Kidney capillary endothelial cell (primary cell): ENCODE results near the gene BCL2.
"Not testable (repeated sequence)": the region's sequence is repeated elsewhere in the genome, so short reads cannot be mapped to it uniquely, and the experiment has no call there.

Source experiments
- DNase-seq: peaks from one replicate; pipeline ENCODE4 v3.0.0-alpha.2; 2018; ENCODE audit warnings: low spot score

BCL2 gene

GRCh38 chr18:63319383-63320122 lies at the start of gene BCL2:
Gene BCL2 (minus strand): TSS chr18:63319769.
- peak; percentile 30 for DNase-seq

GRCh38 chr18:63368611-63369010 lies 49.0 kb upstream of the BCL2 start:
- DNase-seq, result no peak

DNA sequence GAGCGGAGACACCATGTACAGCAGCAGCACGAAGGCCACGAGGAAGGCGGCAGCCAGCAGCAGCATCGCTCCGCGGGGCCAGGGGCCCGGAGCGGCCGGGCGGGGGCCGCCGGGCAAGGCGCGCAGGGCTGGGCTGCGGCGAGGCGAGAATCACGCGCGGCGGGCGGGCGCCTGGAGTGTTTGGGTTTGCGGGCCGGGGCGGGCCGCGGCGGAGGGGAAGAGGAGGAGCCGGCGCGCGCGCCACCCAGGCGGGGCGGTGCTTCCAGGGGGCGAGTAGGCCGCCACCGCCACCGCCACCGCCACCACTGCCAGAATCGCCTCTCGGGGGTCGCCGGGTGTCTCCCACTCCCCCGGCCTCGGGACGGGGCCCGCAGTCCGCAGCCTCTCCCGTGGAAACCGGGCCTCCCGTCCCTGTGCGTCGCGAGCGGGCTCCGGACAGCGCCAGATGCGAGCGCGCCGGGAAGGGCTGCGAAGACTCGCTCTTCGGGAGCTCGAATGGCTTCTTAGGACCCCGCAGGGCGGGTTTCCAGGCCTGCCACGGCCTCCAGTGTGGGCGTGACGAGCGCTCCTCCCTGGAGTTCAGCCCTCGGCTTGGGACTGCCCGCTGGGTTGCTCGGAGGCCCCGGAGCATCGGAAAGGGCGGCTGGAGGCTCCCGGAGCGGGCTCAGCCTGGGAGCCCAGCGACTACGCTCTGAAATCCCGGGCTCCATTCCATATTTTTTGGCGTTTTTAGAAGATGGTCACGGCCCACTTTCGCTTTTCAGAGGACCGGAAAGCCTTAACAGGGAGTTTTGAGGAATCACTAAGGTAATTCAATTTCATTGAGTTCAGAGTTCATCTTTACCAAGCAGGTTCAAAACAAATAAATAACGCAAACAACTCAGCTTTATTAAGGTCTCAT lies 47.7 kb upstream of the BCL2 start, which contains the start of gene KDSR:
TSS of gene KDSR (minus strand) at position 154 of the 901 bp plus-strand sequence. CDS start at position 66, 88 bp downstream.
- DNase-seq, result peak; percentile 91

DNA sequence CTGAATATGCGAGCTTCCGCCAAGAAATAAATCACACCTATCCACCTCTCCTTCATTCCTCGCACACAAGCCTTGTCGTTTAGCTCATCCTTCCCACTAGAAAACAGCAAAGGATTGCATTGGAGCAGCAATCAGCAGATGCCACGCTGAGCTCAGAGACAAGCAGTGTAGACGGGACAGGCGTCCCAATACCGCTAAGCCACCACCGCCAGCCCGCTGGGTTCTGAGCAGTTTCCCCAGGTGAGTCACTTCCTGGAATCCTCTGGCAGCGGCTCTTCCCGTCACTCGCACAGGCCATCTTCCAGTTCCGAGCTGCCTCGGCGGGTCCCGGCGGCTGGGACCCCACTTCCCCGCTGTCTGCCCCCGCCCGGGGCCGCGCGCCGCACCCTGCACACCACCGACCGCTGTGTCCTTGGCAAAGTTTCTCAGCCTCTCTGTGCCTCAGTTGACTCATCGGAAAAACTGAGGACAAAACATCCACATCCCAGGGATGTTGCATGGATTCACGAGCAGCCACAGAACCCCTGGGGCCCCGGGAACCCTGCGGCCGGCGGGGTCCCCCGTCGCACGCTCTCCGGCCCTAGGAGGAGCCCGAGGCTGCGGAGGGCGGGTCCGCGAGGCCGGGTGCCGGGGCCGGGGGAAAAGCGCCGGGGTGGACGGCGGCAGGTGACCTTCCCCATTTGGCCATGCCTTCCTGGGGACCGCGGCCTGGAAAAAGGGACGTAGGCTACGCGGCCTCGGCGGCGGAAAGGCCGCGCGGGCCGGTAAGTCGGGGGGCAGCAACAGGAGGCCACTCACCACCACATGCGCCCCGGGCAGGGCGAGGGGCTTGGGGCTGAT lies 46.9 kb upstream of the BCL2 start:
- peak; percentile 81 for DNase-seq

DNA sequence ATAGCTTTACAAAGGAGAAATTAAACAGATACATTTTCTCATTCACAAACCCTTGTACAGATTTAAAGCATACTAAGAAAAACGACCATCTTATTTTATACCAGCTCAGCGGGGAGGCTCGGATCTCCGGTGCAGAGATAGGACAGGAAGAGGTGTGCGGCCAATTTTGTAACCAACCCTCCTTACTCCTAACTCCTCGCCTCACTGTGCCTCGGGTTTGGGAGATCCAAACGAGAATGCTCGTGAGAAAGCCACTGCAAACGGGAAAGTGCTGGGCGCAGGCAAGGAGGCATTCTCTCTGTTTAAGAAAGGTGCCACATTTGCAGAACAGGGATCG lies 46.3 kb upstream of the BCL2 start:
- no peak for DNase-seq

- no peak for DNase-seq
Measured at GRCh38 chr18:63363951-63364350, 44.4 kb upstream of the BCL2 start.

- DNase-seq, result not testable (repeated sequence)
Measured at GRCh38 chr18:63363420-63363819, 43.9 kb upstream of the BCL2 start.

DNA sequence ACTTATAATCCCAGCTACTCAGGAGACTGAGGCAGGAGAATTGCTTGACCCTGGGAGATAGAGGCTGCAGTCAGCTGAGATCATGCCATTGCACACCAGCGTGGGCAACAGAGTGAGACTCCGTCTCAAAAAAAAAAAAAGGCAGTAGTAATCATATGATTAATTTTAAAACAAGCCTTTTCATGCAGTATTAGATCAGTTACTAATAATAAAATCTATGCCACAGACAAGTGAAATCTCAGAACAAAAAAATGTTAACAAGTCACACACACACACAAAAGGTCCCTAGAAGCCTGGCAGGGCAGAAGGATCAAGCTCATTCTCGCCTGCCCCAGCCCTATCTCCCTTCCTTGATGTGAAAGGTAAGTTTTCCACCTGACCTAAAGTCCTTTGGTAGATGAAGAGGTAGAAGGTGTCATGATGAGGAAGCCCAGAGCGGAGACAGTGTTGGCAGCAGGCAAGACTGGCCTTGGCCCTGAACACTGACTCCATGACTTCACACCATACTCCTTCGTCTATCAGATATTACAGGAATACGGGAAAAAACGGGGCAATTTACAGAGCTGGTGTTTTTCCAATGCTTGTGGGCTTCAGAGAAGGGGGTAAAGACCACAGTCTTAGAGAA lies 36.8 kb upstream of the BCL2 start:
- no peak for DNase-seq

GRCh38 chr18:63350230-63350629 lies 30.7 kb upstream of the BCL2 start:
- DNase-seq, result no peak

DNA sequence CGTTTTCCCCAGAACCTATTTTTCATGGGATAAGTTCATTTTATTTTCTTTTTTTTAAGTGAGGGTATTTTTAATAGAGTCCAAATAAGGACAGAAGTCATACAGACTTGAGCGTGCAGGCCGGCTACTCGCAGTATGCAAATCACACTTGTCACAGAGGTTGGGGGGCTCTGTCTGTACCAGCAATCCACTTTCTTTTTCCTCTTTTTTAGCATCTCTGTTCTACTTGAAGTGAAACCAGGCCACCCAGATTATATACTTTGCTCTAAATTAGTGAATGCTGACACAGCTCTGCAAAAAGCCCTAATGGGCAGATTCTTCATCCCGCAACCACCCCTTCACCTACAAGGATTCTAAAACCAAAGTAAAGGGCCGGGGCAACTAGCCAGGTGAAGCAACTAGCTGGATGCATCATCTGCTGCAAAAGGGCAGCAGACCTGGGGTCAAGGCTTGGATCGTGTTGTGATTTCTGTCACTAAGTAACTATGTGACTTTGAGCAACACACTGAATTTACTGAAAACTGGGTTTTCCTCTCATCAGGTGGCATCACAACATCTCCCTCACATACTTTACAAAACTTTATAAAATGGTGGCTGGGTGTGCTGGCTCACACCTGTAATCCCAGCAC lies 29.1 kb upstream of the BCL2 start:
- DNase-seq, result no peak

DNA sequence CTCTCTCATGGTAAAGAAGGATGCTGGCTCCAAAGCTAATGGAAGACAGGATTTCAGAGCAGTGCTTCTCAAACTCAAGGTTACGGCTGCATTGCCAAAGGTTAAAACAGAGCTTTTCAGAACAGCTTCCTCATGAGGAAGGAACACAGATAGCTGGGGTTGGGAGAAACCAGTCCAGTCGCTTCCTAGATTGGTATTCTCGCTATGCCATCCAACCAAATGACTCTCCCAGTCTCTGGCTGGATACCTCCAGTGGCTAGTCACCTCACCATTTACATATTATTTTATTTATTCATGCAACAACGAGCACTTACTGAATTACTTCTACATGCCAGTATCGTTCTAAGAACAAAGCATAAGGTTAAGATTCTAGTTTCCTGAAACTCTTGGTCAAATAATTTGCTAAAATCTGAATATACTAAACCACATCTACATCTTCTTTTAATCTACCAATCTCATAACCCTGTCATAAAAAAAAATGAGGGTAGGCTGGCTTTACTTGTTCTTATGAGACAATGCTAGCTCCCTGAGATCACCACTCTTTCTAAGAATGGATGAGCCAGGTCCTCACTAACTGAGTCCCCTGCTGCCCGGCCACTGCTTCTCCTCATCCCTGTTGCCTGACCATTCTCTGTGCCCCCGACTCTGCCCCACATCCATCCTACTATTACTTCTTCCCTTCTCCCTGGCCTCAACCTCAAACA lies 27.1 kb upstream of the BCL2 start:
- no peak for DNase-seq

GRCh38 chr18:63346031-63346430 lies 26.5 kb upstream of the BCL2 start:
- no peak for DNase-seq

GRCh38 chr18:63344918-63345317 lies 25.3 kb upstream of the BCL2 start:
- DNase-seq, result no peak

DNA sequence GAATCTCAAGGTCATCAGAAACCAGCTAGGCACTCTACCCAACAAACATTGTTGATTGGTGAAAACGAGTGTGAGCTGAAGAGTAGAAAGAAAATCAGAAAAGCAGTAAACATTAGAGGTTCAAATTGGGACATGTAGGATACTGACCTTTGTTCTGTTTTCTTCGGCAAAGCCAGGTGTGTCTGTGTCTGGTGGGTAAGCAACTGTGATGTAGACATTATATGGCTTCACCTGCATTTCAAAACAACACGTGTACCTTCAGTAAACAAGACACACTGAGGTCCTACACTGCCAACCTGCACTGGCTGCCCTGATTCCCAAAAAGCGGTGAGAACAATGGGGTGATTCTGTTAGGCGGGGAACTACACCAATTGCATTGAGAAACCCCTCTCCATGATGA lies 24.7 kb upstream of the BCL2 start:
- no peak for DNase-seq

DNA sequence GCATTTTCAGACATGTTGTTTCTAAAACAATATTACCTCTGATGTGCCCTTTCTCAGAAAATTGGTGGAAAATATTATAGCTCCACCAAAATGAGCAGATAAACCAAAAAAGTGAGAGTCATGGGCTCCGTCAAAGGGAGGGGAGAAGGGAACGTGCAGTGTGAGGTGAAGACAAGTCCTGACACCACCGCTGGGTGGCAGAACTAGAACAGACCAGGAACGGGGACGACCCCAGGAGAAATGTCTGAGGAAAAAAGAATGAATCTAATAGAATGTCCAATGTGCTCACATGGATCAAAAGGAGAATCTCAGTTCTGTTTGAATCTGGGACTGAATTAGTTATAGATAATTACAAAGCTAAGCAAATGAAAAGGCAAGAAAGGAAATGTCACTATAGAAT lies 22.6 kb upstream of the BCL2 start:
- DNase-seq, result peak; percentile 12

GRCh38 chr18:63339920-63340484 lies 20.4 kb upstream of the BCL2 start:
- DNase-seq, result peak; percentile 26

DNA sequence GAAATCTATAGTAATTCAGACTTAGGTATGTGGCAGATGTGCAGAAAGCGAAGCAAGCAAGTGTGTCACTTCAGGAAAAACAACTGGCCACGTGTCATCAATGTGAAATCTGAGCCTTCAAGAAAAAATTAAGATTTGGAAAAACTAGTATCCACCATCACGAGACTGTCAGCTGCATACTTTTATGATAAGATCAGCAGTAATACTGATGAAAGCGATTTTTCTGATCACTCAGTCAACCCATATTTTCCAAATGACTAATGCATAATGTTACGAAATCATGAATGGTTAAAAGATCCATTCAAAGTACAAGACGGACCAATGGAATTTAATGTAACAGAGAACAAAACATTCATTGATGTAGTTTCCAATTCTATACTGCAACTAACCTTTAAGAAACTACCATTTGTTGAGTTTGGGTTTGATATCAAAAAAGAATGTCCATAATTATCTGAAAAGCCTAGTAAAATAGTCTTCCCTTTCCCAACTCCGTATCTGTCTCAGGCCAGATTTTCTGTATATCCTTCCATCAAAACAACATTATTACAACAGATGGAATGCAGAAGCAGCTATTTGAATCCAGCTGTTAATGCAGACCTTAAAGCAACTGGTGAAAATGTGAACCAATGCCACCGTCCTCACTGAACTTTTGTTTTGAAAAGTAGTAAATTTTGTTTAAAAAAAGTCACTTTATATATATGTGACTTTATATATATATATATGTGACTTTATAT lies 17.0 kb upstream of the BCL2 start:
- DNase-seq, result no peak

GRCh38 chr18:63331105-63331504 lies 11.5 kb upstream of the BCL2 start:
- DNase-seq, result no peak

GRCh38 chr18:63329431-63330145 lies 10.0 kb upstream of the BCL2 start:
- DNase-seq, result no peak
